ENCODE data around the gene THY1. TPM values are rescaled to one million over a fixed set of nuclear protein-coding genes. Genes with fewer than 3 reads are reported as not detected.

THY1 gene
- total and polyA plus RNA-seq, 2 of the 8 experiments (the other 6 are each of a cell fraction or from before 2014, with no cell fraction given), result 286 to 2,479 TPM

GRCh38 chr11:119376197-119376847 is 46.6 kb downstream of the THY1 start:
- ChIA-PET POLR2A (ENCODE audit: partially characterized antibody) (interaction anchor here (0.8 to 6.6 kb wide), 8 partner anchors 9 to 281 kb away, joined by 3 to 32 read pairs (median 3); partner anchors contain the start of gene DPAGT1), CTCF (ENCODE audit: partially characterized antibody) (interaction anchor here (0.6 to 26.3 kb wide), 15 partner anchors 8 to 868 kb away, joined by 3 to 474 read pairs (median 10); partner anchors contain the start of genes C1QTNF5, MFRP, RNF26 and USP2)
- Histone ChIP-seq H4K20me1 (replicated peaks in 1 of 2; ENCODE audit: control insufficient read depth in 1 of 2, insufficient read depth in 2 of 2, low read length in 2 of 2) (peaks cover 0 to 5% of the 10 kb centered on the region in 2 experiments), H3K9me3 (ENCODE audit: insufficient read depth in 2 of 2, low read depth in 1 of 2, low read length in 1 of 2) (no peaks in the 10 kb centered on the region), H3K4me2 (ENCODE audit: insufficient read depth in 1 of 2, low read depth in 2 of 2, low read length in 2 of 2) (no peak overlapping the region), H4K91ac (replicated peaks; ENCODE audit: insufficient read length, low read length) (peak overlapping the region; percentile 52), H3K36me3 (ENCODE audit: control insufficient read depth in 2 of 4, insufficient read depth in 4 of 4, low read length in 3 of 4) (no peaks in the 10 kb centered on the region), H4K8ac (ENCODE audit: extremely low read depth, insufficient read depth, low read length) (no peak overlapping the region; the same call in 1 of the 2 replicates), H2AFZ (ENCODE audit: low read length) (no peak overlapping the region), H3K9ac (replicated peaks in 1 of 4; ENCODE audit: extremely low read depth in 1 of 4, low read depth in 3 of 4, low read length in 3 of 4) (no peak overlapping the region), H3K79me2 (ENCODE audit: control insufficient read depth in 1 of 2, insufficient read depth in 2 of 2, low read length in 2 of 2) (no peaks in the 10 kb centered on the region), H2BK120ac (replicated peaks; ENCODE audit: low read depth, low read length) (peak overlapping the region; percentile 77), H3K27me3 (replicated peaks in 1 of 4; ENCODE audit: control insufficient read depth in 3 of 4, extremely low read depth in 1 of 4, insufficient read depth in 3 of 4, low read length in 3 of 4) (peaks cover 0 to 12% (median 10%) of the 10 kb centered on the region in 4 experiments; a peak in 6 of 7 replicates), H2BK12ac (ENCODE audit: low read depth, low read length) (peak overlapping the region; percentile 80; the same call in 1 of the 2 replicates), H2AK5ac (ENCODE audit: low read depth, low read length) (no peak overlapping the region), H3K79me1 (ENCODE audit: low read depth, low read length) (no peaks in the 10 kb centered on the region), H2BK5ac (ENCODE audit: low read depth, low read length) (peak overlapping the region; percentile 68), H4K5ac (ENCODE audit: insufficient read length, low read depth, low read length) (peak overlapping the region; percentile 48), H3K23ac (ENCODE audit: insufficient read length) (no peak overlapping the region), H3K4ac (replicated peaks; ENCODE audit: insufficient read length, low read depth, low read length) (peak overlapping the region; percentile 51), H2BK15ac (ENCODE audit: low read length) (no peak overlapping the region), H3K18ac (ENCODE audit: extremely low read depth, low read length) (peak overlapping the region; percentile 48), H3K23me2 (ENCODE audit: low read depth, low read length) (peaks cover 12% of the 10 kb centered on the region), H3K4me3 (ENCODE audit: extremely low read depth in 1 of 4, insufficient read depth in 2 of 4, low read depth in 3 of 4, low read length in 4 of 4) (no peak overlapping the region), H3K4me1 (replicated peaks in 1 of 4; ENCODE audit: control insufficient read depth in 3 of 4, insufficient read depth in 4 of 4, low read length in 3 of 4) (peaks cover 9 to 62% (median 46%) of the 10 kb centered on the region in 4 experiments), H3K14ac (ENCODE audit: insufficient read length) (no peak overlapping the region), H3K56ac (replicated peaks; ENCODE audit: insufficient read length, low read depth, low read length) (no peak overlapping the region), H3K27ac (ENCODE audit: low read depth, low read length) (0 out of 2 replicates have a peak overlapping the region, but pooled peaks have one; percentile 11), H2BK20ac (ENCODE audit: low read length) (peak overlapping the region; percentile 9; the same call in 1 of the 2 replicates)
- WGBS, 2 experiments (ENCODE audit: extremely low coverage in 1 of 2, insufficient coverage in 1 of 2, insufficient read length in 1 of 2, insufficient replicate concordance in 2 of 2, low coverage in 1 of 2, low lambda C conversion rate in 2 of 2, missing lambda C conversion rate in 1 of 2), result 85% methylated on average over 11 of the region's 11 CpGs; no CpG with 5 or more reads in 1 of the 2 experiments
- no peak for FAIRE-seq
- DNase-seq (ENCODE audit: low read depth in 1 of 2, low spot score in 2 of 2), result no peak
- TF ChIP-seq, protein P1, sequence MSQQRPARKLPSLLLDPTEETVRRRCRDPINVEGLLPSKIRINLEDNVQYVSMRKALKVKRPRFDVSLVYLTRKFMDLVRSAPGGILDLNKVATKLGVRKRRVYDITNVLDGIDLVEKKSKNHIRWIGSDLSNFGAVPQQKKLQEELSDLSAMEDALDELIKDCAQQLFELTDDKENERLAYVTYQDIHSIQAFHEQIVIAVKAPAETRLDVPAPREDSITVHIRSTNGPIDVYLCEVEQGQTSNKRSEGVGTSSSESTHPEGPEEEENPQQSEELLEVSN (IDR thresholded peaks at IDR 0.05), result no peak
- TF ChIP-seq CBX5 (IDR thresholded peaks at IDR 0.05; ENCODE audit: low read depth, low read length), result no peak
- no peak for TF ChIP-seq SIX5 (IDR thresholded peaks at IDR 0.05; ENCODE audit: low read depth, low read length)
- TF ChIP-seq NRF1 (IDR thresholded peaks at IDR 0.05; ENCODE audit: low read depth, low read length), result no peak
- TF ChIP-seq CTBP2 (IDR thresholded peaks at IDR 0.05; ENCODE audit: borderline replicate concordance, insufficient read depth, insufficient read length, low read length), result no peak
- TF ChIP-seq BRCA1 (IDR thresholded peaks at IDR 0.05; ENCODE audit: low read depth, low read length), result no peak
- TF ChIP-seq SIN3A (conservative IDR thresholded peaks at IDR 0.05 in 1 of 2, IDR thresholded peaks at IDR 0.05 in 1 of 2; ENCODE audit: low read depth in 1 of 2, low read length in 2 of 2), result no peak
- no peak for TF ChIP-seq SAP30 (IDR thresholded peaks at IDR 0.05; ENCODE audit: insufficient read depth, insufficient replicate concordance, low read length)
- TF ChIP-seq EP300 (IDR thresholded peaks at IDR 0.05; ENCODE audit: borderline replicate concordance in 1 of 2, low read depth in 2 of 2, low read length in 2 of 2), result no peak
- TF ChIP-seq TEAD4 (IDR thresholded peaks at IDR 0.05; ENCODE audit: low read depth, low read length), result no peak
- TF ChIP-seq POU5F1 (IDR thresholded peaks at IDR 0.05; ENCODE audit: low read depth, low read length), result no peak
